Suprapubic skin (tissue), 4 donors: Measurements from ENCODE around the gene SFMBT1.

ENCODE experiments used
- CTCF ChIP-seq, 2 donors: fragments of 200-600 bp in 1 of 2; fragments of 450-650 bp in 1 of 2; sonication (generic) in 1 of 2; IDR thresholded peaks; one replicate each; pipeline ENCODE4 v1.5.1; 2016 to 2019; ENCODE audit warnings: antibody characterized with exemption in 2 of 2, mild to moderate bottlenecking in 1 of 2, moderate library complexity in 1 of 2
- POLR2A ChIP-seq, 2 donors: fragments of 450-650 bp; IDR thresholded peaks; one replicate each; pipeline ENCODE4 v1.6.1; 2017; ENCODE audit warnings: antibody characterized with exemption in 2 of 2, mild to moderate bottlenecking in 2 of 2, moderate library complexity in 2 of 2
- POLR2AphosphoS5 ChIP-seq, 3 donors: sonication (generic); formaldehyde crosslinking; IDR thresholded peaks; one replicate each; pipeline ENCODE4 v1.6.1; 2017; ENCODE audit warnings: antibody characterized with exemption in 3 of 3

GRCh38 chr3:53045518-53046170, at the start of gene SFMBT1:
- TF ChIP-seq CTCF (IDR thresholded peaks at IDR 0.05) (no peak), POLR2AphosphoS5 (IDR thresholded peaks at IDR 0.05) (no peak), POLR2A (IDR thresholded peaks at IDR 0.05) (no peak)
